Smooth muscle cell (in vitro differentiated cells): ENCODE results near the gene TMEM98. TPM values are rescaled to one million over a fixed set of nuclear protein-coding genes. Genes with fewer than 3 reads are reported as not detected.
A peak's percentile ranks its signal among the peaks of the same experiment; 100 is the strongest.
"Not testable (repeated sequence)": the region's sequence is repeated elsewhere in the genome, so short reads cannot be mapped to it uniquely, and the experiment has no call there.

ENCODE experiments used
- DNase-seq: peaks from one replicate; lab custom pipeline; 2025; ENCODE audit not compliant: unreplicated experiment; lab: John Stamatoyannopoulos, UW
- H2AFZ ChIP-seq: fragments of 200-600 bp; sonication (generic); 2 replicates; pipeline ENCODE4 v1.6.0; 2016; ENCODE audit warnings: antibody characterized with exemption, low read depth, mild to moderate bottlenecking
- H3F3A ChIP-seq: fragments of 200-600 bp; sonication (generic); 2 replicates; pipeline ENCODE4 v1.6.0; 2017; ENCODE audit warnings: antibody characterized with exemption, low read depth
- H3K27ac ChIP-seq: fragments of 200-600 bp; sonication (generic); 2 replicates; pipeline ENCODE4 v1.5.1; 2016; ENCODE audit warnings: low read depth, mild to moderate bottlenecking
- H3K27me3 ChIP-seq: fragments of 200-600 bp; sonication (generic); 2 replicates; pipeline ENCODE4 v1.6.1; 2016; ENCODE audit warnings: low read depth, mild to moderate bottlenecking
- H3K36me3 ChIP-seq: fragments of 200-600 bp; sonication (generic); 2 replicates; pipeline ENCODE4 v1.5.1; 2016; ENCODE audit warnings: low read depth
- H3K4me1 ChIP-seq: fragments of 200-600 bp; sonication (generic); 2 replicates; pipeline ENCODE4 v1.5.1; 2016; ENCODE audit warnings: low read depth
- H3K4me2 ChIP-seq: fragments of 200-600 bp; sonication (generic); 2 replicates; pipeline ENCODE4 v1.6.0; 2016; ENCODE audit warnings: mild to moderate bottlenecking
- H3K4me3 ChIP-seq: fragments of 200-600 bp; sonication (generic); 2 replicates; pipeline ENCODE4 v1.5.1; 2016; ENCODE audit warnings: mild to moderate bottlenecking
- H3K79me2 ChIP-seq: fragments of 200-600 bp; sonication (generic); 2 replicates; pipeline ENCODE4 v1.6.0; 2016; ENCODE audit warnings: low read depth, mild to moderate bottlenecking
- H3K9ac ChIP-seq: fragments of 200-600 bp; sonication (generic); 2 replicates; pipeline ENCODE4 v1.6.0; 2016; ENCODE audit warnings: low read depth
- H3K9me3 ChIP-seq: fragments of 200-600 bp; sonication (generic); replicated peaks from 2 replicates; pipeline ENCODE4 v1.5.1; 2016; ENCODE audit warnings: low read depth
- H4K20me1 ChIP-seq: fragments of 200-600 bp; sonication (generic); 2 replicates; pipeline ENCODE4 v1.6.0; 2016; ENCODE audit warnings: low read depth
- WGBS: methylation state at CpG from one replicate; pipeline ENCODE4 v1.1.7; 2016; ENCODE audit warnings: low lambda C conversion rate; 5-methylcytosine and 5-hydroxymethylcytosine counted together
- polyA plus RNA-seq: library from polyadenylated mRNA; unstranded; fragments of >200 nt; fragmentation: Nextera tagmentation; extraction: Ambion mirVana; gene quantifications from 2 replicates; pipeline ENCODE4 v1.2.1, GENCODE V29; 2016
- total RNA-seq: library from RNA; depleted of rRNA; stranded (reverse); fragments of >200 nt; gene quantifications from 2 replicates; pipeline ENCODE4 v1.2.3, GENCODE V29; 2014
- TF ChIP-seq, protein P1 (sequence below): fragments of 200-600 bp; sonication (generic); IDR thresholded peaks from 2 replicates; pipeline ENCODE4 v1.5.1; 2017; ENCODE audit warnings: borderline replicate concordance, mild to moderate bottlenecking, antibody characterized with exemption; ENCODE audit not compliant: insufficient read depth, poor library complexity, severe bottlenecking

TMEM98 gene
- total and polyA plus RNA-seq, 2 experiments from 2014 or later: 190 to 222 TPM

DNA sequence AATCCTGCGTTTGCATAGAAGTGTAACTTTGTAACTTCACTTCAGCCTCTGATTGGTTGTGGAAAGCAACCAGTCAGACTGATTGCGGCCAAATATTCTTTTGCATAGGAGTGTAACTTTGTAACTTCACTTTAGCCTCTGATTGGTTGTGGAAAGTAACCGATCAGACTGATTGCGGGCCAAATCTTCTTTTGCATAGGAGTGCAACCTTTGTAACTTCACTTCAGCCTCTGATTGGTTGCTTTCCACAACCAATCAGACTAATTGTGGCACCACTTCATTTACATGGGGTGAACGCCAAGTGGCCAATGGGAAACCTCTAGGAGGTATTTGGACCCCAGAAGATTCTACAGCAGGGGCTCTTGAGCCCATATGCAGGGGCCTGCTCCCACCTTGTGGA lies 1.8 kb upstream of the TMEM98 start:
- Histone ChIP-seq H3K79me2 (peaks cover 17% of the 10 kb centered on the region), H4K20me1 (peaks cover 12% of the 10 kb centered on the region), H3K36me3 (no peaks in the 10 kb centered on the region), H3K4me3 (no peak overlapping the region), H2AFZ (no peak overlapping the region), H3K27me3 (no peaks in the 10 kb centered on the region), H3F3A (peaks cover 3% of the 10 kb centered on the region), H3K4me1 (peaks cover 11% of the 10 kb centered on the region), H3K27ac (no peak overlapping the region), H3K9ac (no peak overlapping the region), H3K4me2 (no peak overlapping the region), H3K9me3 (no peaks in the 10 kb centered on the region)
- DNase-seq: no peak
- 98% methylated on average over 5 of the region's 5 CpGs for WGBS
- TF ChIP-seq, protein P1, sequence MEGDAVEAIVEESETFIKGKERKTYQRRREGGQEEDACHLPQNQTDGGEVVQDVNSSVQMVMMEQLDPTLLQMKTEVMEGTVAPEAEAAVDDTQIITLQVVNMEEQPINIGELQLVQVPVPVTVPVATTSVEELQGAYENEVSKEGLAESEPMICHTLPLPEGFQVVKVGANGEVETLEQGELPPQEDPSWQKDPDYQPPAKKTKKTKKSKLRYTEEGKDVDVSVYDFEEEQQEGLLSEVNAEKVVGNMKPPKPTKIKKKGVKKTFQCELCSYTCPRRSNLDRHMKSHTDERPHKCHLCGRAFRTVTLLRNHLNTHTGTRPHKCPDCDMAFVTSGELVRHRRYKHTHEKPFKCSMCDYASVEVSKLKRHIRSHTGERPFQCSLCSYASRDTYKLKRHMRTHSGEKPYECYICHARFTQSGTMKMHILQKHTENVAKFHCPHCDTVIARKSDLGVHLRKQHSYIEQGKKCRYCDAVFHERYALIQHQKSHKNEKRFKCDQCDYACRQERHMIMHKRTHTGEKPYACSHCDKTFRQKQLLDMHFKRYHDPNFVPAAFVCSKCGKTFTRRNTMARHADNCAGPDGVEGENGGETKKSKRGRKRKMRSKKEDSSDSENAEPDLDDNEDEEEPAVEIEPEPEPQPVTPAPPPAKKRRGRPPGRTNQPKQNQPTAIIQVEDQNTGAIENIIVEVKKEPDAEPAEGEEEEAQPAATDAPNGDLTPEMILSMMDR: no peak

DNA sequence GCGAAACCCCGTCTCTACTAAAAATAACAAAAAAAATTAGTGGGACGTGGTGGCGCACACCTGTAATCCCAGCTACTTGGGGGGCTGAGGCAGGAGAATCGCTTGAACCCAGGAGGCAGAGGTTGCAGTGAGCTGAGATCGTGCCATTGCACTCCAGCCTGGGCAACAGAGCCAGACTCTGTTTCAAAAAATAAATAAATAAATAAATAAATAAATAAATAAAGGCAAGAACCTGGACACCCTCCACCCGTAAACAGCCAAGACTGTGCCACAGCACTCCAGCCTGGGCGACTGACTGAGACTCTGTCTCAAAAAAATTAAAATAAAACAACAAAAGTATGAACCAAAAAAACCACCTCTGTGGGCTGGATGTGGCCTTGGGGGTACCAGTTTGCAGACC lies 1.2 kb upstream of the TMEM98 start:
- peaks cover 18% of the 10 kb centered on the region for H4K20me1 ChIP-seq
- H3K79me2 ChIP-seq: peaks cover 17% of the 10 kb centered on the region
- H3K4me1 ChIP-seq: peaks cover 11% of the 10 kb centered on the region
- WGBS: 98% methylated on average over 8 of the region's 8 CpGs
- not testable (repeated sequence) for DNase-seq, H3K27ac ChIP-seq, H3K4me3 ChIP-seq, H3K27me3 ChIP-seq, H3K9ac ChIP-seq, H3K9me3 ChIP-seq, H3K36me3 ChIP-seq, H3F3A ChIP-seq
- H3K4me2 ChIP-seq: peak overlapping the region; percentile 90
- H2AFZ ChIP-seq: peak overlapping the region; percentile 92

DNA sequence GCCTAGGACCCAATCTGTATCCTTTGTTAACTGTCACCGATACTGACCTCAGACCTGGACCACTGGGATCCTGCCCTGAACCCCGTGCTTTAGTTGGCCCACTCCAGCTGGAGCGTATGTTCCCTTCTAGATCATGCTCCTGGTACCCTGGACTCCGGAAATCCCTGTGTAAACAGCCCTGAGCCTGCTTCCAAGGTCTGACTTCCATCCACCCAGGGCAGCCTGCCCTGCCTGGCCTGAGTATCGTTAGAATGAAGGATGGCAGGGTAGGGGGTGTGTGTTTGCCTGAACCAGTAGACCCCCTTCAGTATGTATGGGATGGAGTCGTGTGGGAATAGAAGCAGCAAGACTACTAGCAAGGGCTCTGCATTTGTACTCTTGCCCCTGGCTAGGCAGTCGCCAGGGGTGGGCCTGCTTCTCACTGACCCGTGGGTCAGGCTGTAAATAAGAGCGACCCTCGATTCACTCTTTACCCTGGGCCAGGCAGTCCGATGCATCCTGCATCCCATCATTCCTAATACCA lies 691 bp upstream of the TMEM98 start:
- Histone ChIP-seq H3K4me2 (peak overlapping the region; percentile 90), H3K27me3 (no peaks in the 10 kb centered on the region), H3K27ac (peak overlapping the region; percentile 49), H3K4me1 (peaks cover 11% of the 10 kb centered on the region), H3K36me3 (no peaks in the 10 kb centered on the region), H2AFZ (peak overlapping the region; percentile 92), H3F3A (peaks cover 3% of the 10 kb centered on the region), H3K79me2 (peaks cover 17% of the 10 kb centered on the region), H3K9ac (peak overlapping the region; percentile 41), H3K4me3 (peak overlapping the region; percentile 95), H3K9me3 (no peaks in the 10 kb centered on the region), H4K20me1 (peaks cover 19% of the 10 kb centered on the region)
- 36% methylated on average over 11 of the region's 11 CpGs for WGBS
- TF ChIP-seq, protein P1: no peak
- DNase-seq: no peak

DNA sequence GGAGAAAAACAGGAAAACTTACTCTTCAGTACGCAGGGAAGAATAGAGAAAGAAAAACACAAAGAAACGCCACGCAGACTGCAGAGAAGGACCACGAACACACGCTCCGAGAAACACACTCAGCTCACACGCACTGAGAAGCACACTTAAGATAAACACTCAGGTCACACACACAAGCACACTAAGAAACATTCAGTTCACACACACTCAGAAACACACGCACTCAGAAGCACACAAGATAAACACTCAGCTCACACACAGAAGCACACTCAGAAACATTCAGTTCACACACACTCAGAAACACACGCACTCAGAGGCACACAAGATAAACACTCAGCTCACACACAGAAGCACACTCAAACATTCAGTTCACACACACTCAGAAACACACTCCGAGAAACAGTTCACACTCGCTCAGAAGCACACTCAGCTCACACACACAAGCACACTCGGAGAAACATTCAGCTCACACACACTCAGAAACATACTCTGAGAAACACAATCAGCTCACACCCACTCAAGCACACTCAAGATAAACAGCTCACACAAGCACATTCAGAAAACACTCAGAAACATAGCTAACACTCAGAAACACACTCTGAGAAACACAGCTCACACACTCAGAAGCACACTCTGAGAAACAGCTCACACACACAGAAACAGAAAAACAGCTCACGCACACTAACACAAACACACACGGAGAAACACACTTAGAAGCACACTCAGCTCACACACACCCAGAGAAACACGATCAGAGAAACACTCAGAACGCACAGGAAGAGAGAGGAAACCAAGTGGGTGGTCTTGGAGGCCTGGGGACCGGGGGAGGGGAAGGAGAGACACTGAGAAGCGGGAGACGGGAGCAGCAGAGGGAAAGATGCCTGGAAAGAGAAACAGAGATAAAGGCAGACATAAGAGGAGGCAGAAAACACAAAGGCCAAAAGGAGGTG lies 908 bp downstream of the TMEM98 start:
- peak overlapping the region; percentile 76 for H2AFZ ChIP-seq
- H3K4me3 ChIP-seq: peak overlapping the region; percentile 95
- peaks cover 22% of the 10 kb centered on the region for H4K20me1 ChIP-seq
- 19% methylated on average over 19 of the region's 19 CpGs for WGBS
- peak overlapping the region; percentile 85 for H3K9ac ChIP-seq
- peaks cover 3% of the 10 kb centered on the region for H3F3A ChIP-seq
- TF ChIP-seq, protein P1: no peak
- H3K4me2 ChIP-seq: peak overlapping the region; percentile 90
- no peaks in the 10 kb centered on the region for H3K9me3 ChIP-seq
- DNase-seq: no peak
- peaks cover 11% of the 10 kb centered on the region for H3K4me1 ChIP-seq
- peak overlapping the region; percentile 34 for H3K27ac ChIP-seq
- no peaks in the 10 kb centered on the region for H3K36me3 ChIP-seq
- H3K79me2 ChIP-seq: peaks cover 17% of the 10 kb centered on the region
- H3K27me3 ChIP-seq: no peaks in the 10 kb centered on the region
